ENCODE data around the gene C2CD2.

The C2CD2 gene

GRCh38 chr21:41876928-41877652 is 76.7 kb downstream of the C2CD2 start:
- ATAC-seq: no peak
- no peak for TF ChIP-seq RARB (CRISPR knock-in tag; IDR thresholded peaks at IDR 0.05)
- no peak for TF ChIP-seq CREB5 (CRISPR knock-in tag; IDR thresholded peaks at IDR 0.05; ENCODE audit: low read depth)

GRCh38 chr21:41876396-41876795 is 77.4 kb downstream of the C2CD2 start:
- ATAC-seq: no peak
- TF ChIP-seq TCF4 (CRISPR knock-in tag; IDR thresholded peaks at IDR 0.05; ENCODE audit: borderline replicate concordance) (no peak), ZNF8 (CRISPR knock-in tag; IDR thresholded peaks at IDR 0.05) (no peak), ZNF565 (CRISPR knock-in tag; conservative IDR thresholded peaks at IDR 0.05; ENCODE audit: low read depth) (no peak), GLIS3 (CRISPR knock-in tag; IDR thresholded peaks at IDR 0.05) (no peak), ARNTL (CRISPR knock-in tag; IDR thresholded peaks at IDR 0.05; ENCODE audit: borderline replicate concordance, low read depth) (no peak), OSR1 (CRISPR knock-in tag; IDR thresholded peaks at IDR 0.05) (no peak), SNAI2 (CRISPR knock-in tag; IDR thresholded peaks at IDR 0.05) (no peak), PPARA (CRISPR knock-in tag; IDR thresholded peaks at IDR 0.05; ENCODE audit: borderline replicate concordance) (no peak), TOX (CRISPR knock-in tag; IDR thresholded peaks at IDR 0.05; ENCODE audit: borderline replicate concordance) (no peak), RARB (CRISPR knock-in tag; IDR thresholded peaks at IDR 0.05) (no peak), POU6F1 (CRISPR knock-in tag; IDR thresholded peaks at IDR 0.05; ENCODE audit: borderline replicate concordance, low read depth) (no peak), CREB5 (CRISPR knock-in tag; IDR thresholded peaks at IDR 0.05; ENCODE audit: low read depth) (no peak), ZNF70 (CRISPR knock-in tag; IDR thresholded peaks at IDR 0.05) (no peak), CSRNP3 (CRISPR knock-in tag; IDR thresholded peaks at IDR 0.05) (no peak), ZC3H10 (CRISPR knock-in tag; IDR thresholded peaks at IDR 0.05) (no peak)

GRCh38 chr21:41875086-41875485 is 78.7 kb downstream of the C2CD2 start:
- ATAC-seq: no peak
- TF ChIP-seq CSRNP3 (CRISPR knock-in tag; IDR thresholded peaks at IDR 0.05): no peak
- TF ChIP-seq ZNF70 (CRISPR knock-in tag; IDR thresholded peaks at IDR 0.05): no peak
- no peak for TF ChIP-seq PATZ1 (CRISPR knock-in tag; IDR thresholded peaks at IDR 0.05; ENCODE audit: borderline replicate concordance)
- no peak for TF ChIP-seq SNAI2 (CRISPR knock-in tag; IDR thresholded peaks at IDR 0.05)
- no peak for TF ChIP-seq ZFP30 (CRISPR knock-in tag; IDR thresholded peaks at IDR 0.05)
- no peak for TF ChIP-seq ZNF565 (CRISPR knock-in tag; conservative IDR thresholded peaks at IDR 0.05; ENCODE audit: low read depth)
- TF ChIP-seq PPARA (CRISPR knock-in tag; IDR thresholded peaks at IDR 0.05; ENCODE audit: borderline replicate concordance): no peak
- no peak for TF ChIP-seq BACH2 (CRISPR knock-in tag; IDR thresholded peaks at IDR 0.05; ENCODE audit: borderline replicate concordance)
- TF ChIP-seq ISL1 (CRISPR knock-in tag; IDR thresholded peaks at IDR 0.05): no peak
- TF ChIP-seq TSHZ2 (CRISPR knock-in tag; IDR thresholded peaks at IDR 0.05): no peak
- TF ChIP-seq RARB (CRISPR knock-in tag; IDR thresholded peaks at IDR 0.05): no peak
- no peak for TF ChIP-seq ZFP3 (CRISPR knock-in tag; IDR thresholded peaks at IDR 0.05)

Data from SK-N-SH treated with all-trans-retinoic acid at 6 μM for 48 hours (cell line).